SHP77 treated with DMSO at 0.1 percent for 48 hours (cell line): ENCODE data around the gene ZNF610.
"Not testable (repeated sequence)": the region's sequence is repeated elsewhere in the genome, so short reads cannot be mapped to it uniquely, and the experiment has no call there.

ENCODE experiments used
- DNase-seq: peaks from one replicate; lab custom pipeline; 2025; lab: John Stamatoyannopoulos, UW

ZNF610 gene

DNA sequence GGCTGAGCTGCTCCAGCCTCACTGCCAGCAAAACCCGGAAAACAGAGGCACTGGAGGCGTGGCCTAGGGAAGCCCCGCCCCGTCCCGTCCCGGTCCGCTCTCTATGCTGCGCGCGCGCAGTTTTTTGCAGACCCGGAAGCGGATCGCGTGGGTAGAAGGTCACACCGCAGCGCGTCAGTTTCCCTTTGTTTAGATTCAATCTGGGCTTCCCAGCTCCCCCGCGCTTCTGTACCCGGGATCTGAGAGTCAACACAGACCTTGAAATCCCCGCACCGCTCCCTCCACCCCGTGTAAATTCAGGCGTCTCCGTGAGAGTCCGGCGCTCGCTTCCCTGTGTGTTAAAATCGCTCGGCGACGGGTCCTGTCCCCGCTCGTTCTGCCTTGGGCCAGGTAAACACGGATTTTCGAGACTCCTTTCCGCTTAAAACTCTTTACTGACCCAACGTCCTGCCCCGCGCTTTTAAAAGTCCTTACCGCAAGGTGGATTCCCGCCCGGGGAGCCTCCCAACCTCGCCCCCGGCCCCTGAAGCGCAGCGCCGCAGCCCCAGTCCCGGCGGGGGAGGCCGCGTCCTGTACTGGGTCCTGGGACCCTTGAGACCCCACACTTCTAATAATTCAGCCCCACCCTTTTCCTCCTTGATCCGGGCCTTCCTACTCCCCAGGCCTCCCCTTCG lies at the start of gene ZNF610:
ZNF610 (plus strand) TSS at position 127 of the 674 bp plus-strand sequence. CDS start 12,930 bp downstream, outside the sequence.
- peak; percentile 72 for DNase-seq

GRCh38 chr19:52286256-52286655 lies 49.8 kb upstream of the ZNF610 start:
- no peak for DNase-seq

DNA sequence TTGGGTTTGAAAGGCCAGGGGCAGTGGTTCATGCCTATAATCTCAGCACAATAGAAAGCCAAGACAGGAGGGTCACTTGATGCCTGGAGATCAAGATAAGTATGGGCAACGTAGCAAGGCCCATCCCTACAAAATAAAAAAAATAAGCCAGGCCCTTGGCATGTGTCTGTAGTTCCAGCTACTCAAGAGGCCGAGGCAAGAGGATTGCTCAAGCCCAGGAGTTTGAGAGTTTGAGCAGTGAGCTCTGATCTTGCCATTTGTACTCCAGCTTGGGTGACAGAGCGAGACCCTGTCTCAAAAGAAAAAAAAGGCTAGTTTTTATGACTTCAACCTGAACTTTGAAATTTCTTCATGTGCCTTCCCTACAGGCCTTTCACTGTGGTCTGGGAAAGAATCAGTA lies 44.3 kb upstream of the ZNF610 start:
- no peak for DNase-seq

DNA sequence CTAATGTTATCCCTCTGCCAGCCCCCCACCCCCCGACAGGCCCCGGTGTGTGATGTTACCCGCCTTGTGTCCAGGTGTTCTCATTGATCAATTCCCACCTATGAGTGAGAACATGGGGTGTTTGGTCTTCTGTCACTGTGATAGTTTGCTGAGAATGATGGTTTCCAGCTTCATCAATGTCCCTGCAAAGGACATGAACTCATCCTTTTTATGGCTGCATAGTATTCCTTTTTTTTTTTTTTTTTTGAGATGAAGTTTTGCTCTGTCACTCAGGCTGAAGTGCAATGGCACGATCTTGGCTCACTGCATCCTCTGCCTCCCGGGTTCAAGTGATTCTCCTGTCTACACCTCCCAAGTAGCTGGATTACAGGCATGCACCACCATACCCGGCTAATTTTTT lies 43.1 kb upstream of the ZNF610 start:
- not testable (repeated sequence) for DNase-seq

GRCh38 chr19:52296400-52296772 lies 39.7 kb upstream of the ZNF610 start:
- no peak for DNase-seq

DNA sequence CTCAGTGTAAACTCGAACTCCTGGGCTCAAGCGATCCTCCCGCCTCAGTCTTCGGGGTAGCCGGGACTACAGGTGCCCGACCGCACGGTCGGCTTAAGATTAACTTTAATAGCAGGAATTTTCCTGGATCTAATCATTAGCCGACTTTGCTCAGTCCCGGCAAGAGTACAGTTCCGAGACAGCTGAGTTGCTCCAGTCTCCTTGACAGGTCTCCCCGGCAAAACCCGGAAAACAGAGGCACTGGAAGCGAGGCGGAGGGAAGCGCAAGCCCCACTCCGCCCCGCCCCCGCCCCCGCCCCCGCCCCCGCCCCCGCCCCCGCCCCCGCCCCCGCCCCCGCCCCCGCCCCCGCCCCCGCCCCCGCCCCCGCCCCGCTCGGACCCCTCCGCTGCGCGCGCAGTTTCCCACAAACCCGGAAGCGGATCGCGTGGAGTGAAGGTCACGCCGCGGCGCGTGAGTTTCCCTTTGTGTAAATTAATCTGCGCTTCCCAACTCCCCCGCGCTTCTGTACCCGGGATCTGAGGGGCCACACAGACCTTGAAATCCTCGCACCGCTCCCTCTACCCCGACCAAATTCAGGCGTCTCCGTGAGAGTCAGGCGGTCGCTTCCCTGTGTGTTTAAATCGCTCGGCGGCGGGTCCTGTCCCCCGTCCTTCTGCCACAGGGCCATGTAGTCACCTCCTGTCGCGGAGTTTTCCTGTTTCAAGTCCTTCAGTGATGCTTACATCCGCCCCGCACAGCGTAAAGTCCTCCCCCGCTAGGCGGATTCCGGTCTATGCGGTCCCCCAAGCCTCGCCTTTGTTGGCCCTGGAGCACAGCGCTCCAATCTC lies 39.1 kb upstream of the ZNF610 start, which contains the start of gene ZNF480:
ZNF480 (plus strand) TSS at position 397 of the 828 bp plus-strand sequence. CDS start 3,244 bp downstream, outside the sequence.
- DNase-seq: peak; percentile 35

- DNase-seq: no peak
These were observed 38.3 kb upstream of the ZNF610 start for GRCh38 chr19:52297601-52298364.

DNA sequence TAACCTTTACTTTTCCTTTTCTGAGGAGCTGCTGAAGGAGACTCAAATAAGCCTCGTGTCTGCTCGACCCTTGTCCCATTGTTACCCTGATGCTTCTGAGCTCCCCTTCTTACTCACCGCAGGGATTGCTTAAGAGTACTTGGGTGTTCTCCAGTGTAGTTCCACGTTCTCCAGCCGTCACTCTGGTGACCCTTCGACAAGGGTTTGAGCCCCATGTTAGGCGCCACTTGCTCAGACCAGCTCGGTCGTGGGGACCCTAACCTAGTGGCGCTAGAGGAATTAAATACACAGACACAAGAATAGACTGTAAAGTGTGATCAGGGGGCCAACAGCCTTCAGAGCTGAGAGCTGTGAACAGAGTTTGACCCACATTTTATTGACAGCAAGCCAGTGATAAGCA lies 28.8 kb upstream of the ZNF610 start:
- no peak for DNase-seq

GRCh38 chr19:52322429-52322828 lies 13.6 kb upstream of the ZNF610 start:
- no peak for DNase-seq

GRCh38 chr19:52331757-52332156 lies 4.3 kb upstream of the ZNF610 start:
- no peak for DNase-seq

DNA sequence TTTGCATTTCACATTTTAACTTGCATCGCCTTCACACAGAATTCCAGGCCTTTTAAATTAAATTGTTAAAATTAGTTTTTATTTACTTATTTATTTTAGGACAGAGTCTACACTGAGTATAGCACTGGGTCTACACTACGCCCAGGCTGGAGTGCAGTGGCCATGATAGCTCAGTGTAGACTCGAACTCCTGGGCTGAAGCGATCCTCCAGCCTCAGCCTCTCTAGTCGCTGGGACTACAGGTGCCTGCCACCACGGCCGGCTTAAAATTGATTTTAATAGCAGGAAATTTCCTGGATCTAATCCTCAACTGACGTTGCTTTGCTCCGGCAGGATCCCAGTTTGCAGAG lies 301 bp upstream of the ZNF610 start:
- DNase-seq: no peak

GRCh38 chr19:52336791-52337381 lies 843 bp downstream of the ZNF610 start:
- DNase-seq: no peak

- DNase-seq: not testable (repeated sequence)
These were observed 3.0 kb downstream of the ZNF610 start for GRCh38 chr19:52339022-52339421.

DNA sequence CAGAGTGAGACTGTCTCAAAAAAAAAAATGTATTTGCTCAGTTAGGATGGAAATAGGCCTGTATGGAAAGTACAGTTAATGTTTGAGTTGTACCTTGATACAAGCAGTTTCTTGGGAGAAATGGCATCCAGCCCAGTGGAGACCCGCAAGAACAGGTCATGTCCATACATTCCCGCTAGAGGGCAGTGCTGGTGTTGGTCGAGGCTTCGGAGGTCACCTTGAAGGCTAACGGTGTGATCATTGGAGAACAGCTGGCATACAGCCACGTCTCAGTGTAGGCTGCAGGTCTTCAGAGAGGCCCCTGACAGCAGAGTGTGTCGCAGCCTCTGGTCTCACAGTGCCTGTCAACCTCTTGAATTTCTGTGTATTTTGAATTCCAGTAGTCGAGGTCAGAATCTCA lies 7.5 kb downstream of the ZNF610 start:
- DNase-seq: peak; percentile 2

- DNase-seq: no peak
These were observed 9.1 kb downstream of the ZNF610 start for GRCh38 chr19:52345162-52345561.

DNA sequence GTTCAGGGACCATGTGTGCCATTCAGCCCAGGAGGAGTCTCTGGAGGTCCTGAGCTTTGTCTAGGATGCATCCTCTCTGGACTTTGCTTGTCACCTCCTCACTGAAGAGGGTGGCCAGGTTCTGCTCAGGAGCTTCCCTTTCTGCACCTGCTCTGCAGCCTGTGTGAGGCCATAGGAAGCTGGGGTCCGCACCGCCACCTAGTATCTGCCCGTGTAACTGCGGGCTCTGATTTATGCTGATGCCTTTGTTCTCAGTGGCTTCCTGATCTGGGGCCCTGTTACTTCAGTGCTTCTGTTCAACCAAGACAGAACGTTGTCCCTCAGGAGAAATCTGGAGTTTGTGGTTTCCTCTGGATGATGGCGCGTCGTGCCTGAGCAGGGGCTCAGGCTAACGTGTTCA lies 15.5 kb downstream of the ZNF610 start:
- DNase-seq: no peak

- no peak for DNase-seq
These were observed 30.4 kb downstream of the ZNF610 start for GRCh38 chr19:52366414-52366824.

GRCh38 chr19:52369559-52370340 lies 33.7 kb downstream of the ZNF610 start, which contains the start of gene ZNF880:
TSS of gene ZNF880 (plus strand) at chr19:52369923. CDS start at chr19:52369966, 43 bp downstream.
- peak; percentile 85 for DNase-seq

DNA sequence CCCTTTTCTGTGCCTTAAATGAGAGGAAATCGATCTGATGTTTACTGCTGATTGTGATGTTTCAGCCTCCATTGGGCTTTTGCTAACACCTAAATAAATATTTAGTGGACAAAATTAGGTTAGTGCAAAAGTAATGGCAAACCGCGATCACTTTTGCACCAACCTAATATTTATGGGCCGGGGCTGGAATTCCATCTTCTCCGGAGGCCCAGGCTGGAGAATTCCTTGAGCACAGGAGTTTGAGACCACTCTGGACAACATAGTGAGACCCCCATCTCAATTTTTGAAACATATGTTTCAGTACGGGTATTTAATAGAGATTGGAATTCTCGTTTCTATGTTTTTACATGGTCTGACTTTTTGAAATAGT lies 34.3 kb downstream of the ZNF610 start:
- DNase-seq: no peak

- DNase-seq: no peak
These were observed 55.1 kb downstream of the ZNF610 start for GRCh38 chr19:52391135-52391534.
